ENCODE data around the gene KLF14.

Gene KLF14

DNA sequence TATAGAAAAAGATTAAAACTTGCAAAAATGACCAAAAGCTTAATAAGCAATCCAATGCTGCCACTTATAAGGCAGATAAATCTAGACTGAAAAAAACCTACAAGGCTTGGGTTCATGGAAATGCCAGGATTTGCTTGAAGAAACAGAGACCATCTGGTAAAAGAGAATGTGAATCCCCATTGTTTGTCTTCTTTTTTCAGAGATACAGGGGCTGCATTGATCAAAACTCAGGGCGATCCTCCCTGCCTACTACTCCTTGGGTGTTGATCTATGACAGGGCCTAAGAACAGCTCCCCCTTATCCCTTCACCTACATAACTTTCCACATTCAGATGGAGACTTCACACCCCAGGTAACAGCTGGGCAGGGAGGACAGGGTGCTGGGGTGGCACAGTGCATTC is 44.3 kb downstream of the KLF14 start (continued):
- TF ChIP-seq, protein P1, sequence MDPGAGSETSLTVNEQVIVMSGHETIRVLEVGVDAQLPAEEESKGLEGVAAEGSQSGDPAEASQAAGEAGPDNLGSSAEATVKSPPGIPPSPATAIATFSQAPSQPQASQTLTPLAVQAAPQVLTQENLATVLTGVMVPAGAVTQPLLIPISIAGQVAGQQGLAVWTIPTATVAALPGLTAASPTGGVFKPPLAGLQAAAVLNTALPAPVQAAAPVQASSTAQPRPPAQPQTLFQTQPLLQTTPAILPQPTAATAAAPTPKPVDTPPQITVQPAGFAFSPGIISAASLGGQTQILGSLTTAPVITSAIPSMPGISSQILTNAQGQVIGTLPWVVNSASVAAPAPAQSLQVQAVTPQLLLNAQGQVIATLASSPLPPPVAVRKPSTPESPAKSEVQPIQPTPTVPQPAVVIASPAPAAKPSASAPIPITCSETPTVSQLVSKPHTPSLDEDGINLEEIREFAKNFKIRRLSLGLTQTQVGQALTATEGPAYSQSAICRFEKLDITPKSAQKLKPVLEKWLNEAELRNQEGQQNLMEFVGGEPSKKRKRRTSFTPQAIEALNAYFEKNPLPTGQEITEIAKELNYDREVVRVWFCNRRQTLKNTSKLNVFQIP (CRISPR knock-in tag; IDR thresholded peaks at IDR 0.05; ENCODE audit: borderline replicate concordance, low read depth) = no peak
- no peak for TF ChIP-seq ZNF8 (CRISPR knock-in tag; IDR thresholded peaks at IDR 0.05)

DNA sequence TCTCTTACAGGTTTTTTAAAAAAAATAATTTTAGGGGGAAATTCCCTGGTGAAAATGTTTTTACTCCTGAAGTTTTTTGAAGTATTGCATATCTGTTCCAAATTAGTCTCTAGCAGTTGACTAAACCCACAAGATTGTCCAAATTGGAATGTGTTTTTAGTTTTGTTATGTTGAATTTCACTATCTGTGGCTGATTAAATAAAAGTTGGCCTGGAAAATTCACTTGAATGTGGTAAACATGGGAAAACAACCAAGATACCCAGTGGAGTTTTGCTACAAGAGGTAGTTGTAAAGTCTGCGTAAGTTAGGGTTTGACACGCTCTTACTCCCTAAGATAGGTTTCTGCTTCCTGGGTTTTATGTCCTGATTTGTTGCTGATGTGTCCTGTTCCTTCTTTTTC is 51.0 kb downstream of the KLF14 start:
- no peak for TF ChIP-seq TOX (CRISPR knock-in tag; IDR thresholded peaks at IDR 0.05; ENCODE audit: borderline replicate concordance)
- no peak for TF ChIP-seq ZNF8 (CRISPR knock-in tag; IDR thresholded peaks at IDR 0.05)
- no peak for TF ChIP-seq PPARA (CRISPR knock-in tag; IDR thresholded peaks at IDR 0.05; ENCODE audit: borderline replicate concordance)
- no peak for TF ChIP-seq ZFP3 (CRISPR knock-in tag; IDR thresholded peaks at IDR 0.05)
- TF ChIP-seq ZNF565 (CRISPR knock-in tag; conservative IDR thresholded peaks at IDR 0.05; ENCODE audit: low read depth) = no peak
- TF ChIP-seq ESRRG (CRISPR knock-in tag; IDR thresholded peaks at IDR 0.05) = no peak
- TF ChIP-seq, protein P2, sequence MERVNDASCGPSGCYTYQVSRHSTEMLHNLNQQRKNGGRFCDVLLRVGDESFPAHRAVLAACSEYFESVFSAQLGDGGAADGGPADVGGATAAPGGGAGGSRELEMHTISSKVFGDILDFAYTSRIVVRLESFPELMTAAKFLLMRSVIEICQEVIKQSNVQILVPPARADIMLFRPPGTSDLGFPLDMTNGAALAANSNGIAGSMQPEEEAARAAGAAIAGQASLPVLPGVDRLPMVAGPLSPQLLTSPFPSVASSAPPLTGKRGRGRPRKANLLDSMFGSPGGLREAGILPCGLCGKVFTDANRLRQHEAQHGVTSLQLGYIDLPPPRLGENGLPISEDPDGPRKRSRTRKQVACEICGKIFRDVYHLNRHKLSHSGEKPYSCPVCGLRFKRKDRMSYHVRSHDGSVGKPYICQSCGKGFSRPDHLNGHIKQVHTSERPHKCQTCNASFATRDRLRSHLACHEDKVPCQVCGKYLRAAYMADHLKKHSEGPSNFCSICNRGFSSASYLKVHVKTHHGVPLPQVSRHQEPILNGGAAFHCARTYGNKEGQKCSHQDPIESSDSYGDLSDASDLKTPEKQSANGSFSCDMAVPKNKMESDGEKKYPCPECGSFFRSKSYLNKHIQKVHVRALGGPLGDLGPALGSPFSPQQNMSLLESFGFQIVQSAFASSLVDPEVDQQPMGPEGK (CRISPR knock-in tag; IDR thresholded peaks at IDR 0.05; ENCODE audit: borderline replicate concordance) = no peak
- TF ChIP-seq, protein P1 (CRISPR knock-in tag; IDR thresholded peaks at IDR 0.05; ENCODE audit: borderline replicate concordance, low read depth) = no peak
- TF ChIP-seq, protein P3, sequence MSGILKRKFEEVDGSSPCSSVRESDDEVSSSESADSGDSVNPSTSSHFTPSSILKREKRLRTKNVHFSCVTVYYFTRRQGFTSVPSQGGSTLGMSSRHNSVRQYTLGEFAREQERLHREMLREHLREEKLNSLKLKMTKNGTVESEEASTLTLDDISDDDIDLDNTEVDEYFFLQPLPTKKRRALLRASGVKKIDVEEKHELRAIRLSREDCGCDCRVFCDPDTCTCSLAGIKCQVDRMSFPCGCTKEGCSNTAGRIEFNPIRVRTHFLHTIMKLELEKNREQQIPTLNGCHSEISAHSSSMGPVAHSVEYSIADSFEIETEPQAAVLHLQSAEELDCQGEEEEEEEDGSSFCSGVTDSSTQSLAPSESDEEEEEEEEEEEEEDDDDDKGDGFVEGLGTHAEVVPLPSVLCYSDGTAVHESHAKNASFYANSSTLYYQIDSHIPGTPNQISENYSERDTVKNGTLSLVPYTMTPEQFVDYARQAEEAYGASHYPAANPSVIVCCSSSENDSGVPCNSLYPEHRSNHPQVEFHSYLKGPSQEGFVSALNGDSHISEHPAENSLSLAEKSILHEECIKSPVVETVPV (CRISPR knock-in tag; IDR thresholded peaks at IDR 0.05) = no peak
- TF ChIP-seq, protein P4, sequence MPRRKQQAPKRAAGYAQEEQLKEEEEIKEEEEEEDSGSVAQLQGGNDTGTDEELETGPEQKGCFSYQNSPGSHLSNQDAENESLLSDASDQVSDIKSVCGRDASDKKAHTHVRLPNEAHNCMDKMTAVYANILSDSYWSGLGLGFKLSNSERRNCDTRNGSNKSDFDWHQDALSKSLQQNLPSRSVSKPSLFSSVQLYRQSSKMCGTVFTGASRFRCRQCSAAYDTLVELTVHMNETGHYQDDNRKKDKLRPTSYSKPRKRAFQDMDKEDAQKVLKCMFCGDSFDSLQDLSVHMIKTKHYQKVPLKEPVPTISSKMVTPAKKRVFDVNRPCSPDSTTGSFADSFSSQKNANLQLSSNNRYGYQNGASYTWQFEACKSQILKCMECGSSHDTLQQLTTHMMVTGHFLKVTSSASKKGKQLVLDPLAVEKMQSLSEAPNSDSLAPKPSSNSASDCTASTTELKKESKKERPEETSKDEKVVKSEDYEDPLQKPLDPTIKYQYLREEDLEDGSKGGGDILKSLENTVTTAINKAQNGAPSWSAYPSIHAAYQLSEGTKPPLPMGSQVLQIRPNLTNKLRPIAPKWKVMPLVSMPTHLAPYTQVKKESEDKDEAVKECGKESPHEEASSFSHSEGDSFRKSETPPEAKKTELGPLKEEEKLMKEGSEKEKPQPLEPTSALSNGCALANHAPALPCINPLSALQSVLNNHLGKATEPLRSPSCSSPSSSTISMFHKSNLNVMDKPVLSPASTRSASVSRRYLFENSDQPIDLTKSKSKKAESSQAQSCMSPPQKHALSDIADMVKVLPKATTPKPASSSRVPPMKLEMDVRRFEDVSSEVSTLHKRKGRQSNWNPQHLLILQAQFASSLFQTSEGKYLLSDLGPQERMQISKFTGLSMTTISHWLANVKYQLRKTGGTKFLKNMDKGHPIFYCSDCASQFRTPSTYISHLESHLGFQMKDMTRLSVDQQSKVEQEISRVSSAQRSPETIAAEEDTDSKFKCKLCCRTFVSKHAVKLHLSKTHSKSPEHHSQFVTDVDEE (CRISPR knock-in tag; IDR thresholded peaks at IDR 0.05) = no peak
- TF ChIP-seq ISL1 (CRISPR knock-in tag; IDR thresholded peaks at IDR 0.05) = no peak
- no peak for TF ChIP-seq OSR1 (CRISPR knock-in tag; IDR thresholded peaks at IDR 0.05)
- no peak for TF ChIP-seq ZC3H10 (CRISPR knock-in tag; IDR thresholded peaks at IDR 0.05)
- no peak for TF ChIP-seq ZNF70 (CRISPR knock-in tag; IDR thresholded peaks at IDR 0.05)
- TF ChIP-seq ZFP30 (CRISPR knock-in tag; IDR thresholded peaks at IDR 0.05) = no peak
- no peak for TF ChIP-seq CSDC2 (CRISPR knock-in tag; IDR thresholded peaks at IDR 0.05)
- no peak for TF ChIP-seq TCF4 (CRISPR knock-in tag; IDR thresholded peaks at IDR 0.05; ENCODE audit: borderline replicate concordance)
- no peak for TF ChIP-seq SNAI2 (CRISPR knock-in tag; IDR thresholded peaks at IDR 0.05)
- no peak for TF ChIP-seq GLIS3 (CRISPR knock-in tag; IDR thresholded peaks at IDR 0.05)
- TF ChIP-seq BACH2 (CRISPR knock-in tag; IDR thresholded peaks at IDR 0.05; ENCODE audit: borderline replicate concordance) = no peak
- no peak for ATAC-seq
